Hepatocyte (in vitro differentiated cells): ENCODE measurements around the gene ARID2.

Experiments
- CTCF ChIP-seq: fragments of 200-600 bp; sonication (generic); IDR thresholded peaks from 2 replicates; pipeline ENCODE4 v1.5.1; 2016; ENCODE audit warnings: antibody characterized with exemption, mild to moderate bottlenecking; ENCODE audit not compliant: poor library complexity
- EZH2 ChIP-seq: fragments of 200-600 bp; sonication (generic); IDR thresholded peaks from 2 replicates; pipeline ENCODE4 v1.6.1; 2016; ENCODE audit warnings: antibody characterized with exemption, mild to moderate bottlenecking, borderline replicate concordance

- no peak for TF ChIP-seq EZH2
- TF ChIP-seq CTCF = no peak
These were observed 2.7 kb downstream of the ARID2 start for GRCh38 chr12:45732250-45732649.
